D721Med (cell line): ENCODE results near the gene CDC5L.

ENCODE experiments used
- DNase-seq: peaks from one replicate; pipeline ENCODE4 v3.0.0; 2011; ENCODE audit warnings: low spot score; ENCODE audit not compliant: insufficient read length
- FAIRE-seq: peaks from 2 replicates; lab custom pipeline; 2011; peaks lifted over from hg19 to GRCh38; lab: Jason Lieb, UNC
- TF ChIP-seq, protein P1 (sequence below): IDR thresholded peaks from 2 replicates; pipeline ENCODE4 v1.5.1; 2012; ENCODE audit warnings: mild to moderate bottlenecking, control low read depth; ENCODE audit not compliant: insufficient read depth; ENCODE audit errors: missing control alignments

CDC5L gene

GRCh38 chr6:44480097-44480541, 92.6 kb downstream of the CDC5L start:
- no peak for FAIRE-seq
- TF ChIP-seq, protein P1, sequence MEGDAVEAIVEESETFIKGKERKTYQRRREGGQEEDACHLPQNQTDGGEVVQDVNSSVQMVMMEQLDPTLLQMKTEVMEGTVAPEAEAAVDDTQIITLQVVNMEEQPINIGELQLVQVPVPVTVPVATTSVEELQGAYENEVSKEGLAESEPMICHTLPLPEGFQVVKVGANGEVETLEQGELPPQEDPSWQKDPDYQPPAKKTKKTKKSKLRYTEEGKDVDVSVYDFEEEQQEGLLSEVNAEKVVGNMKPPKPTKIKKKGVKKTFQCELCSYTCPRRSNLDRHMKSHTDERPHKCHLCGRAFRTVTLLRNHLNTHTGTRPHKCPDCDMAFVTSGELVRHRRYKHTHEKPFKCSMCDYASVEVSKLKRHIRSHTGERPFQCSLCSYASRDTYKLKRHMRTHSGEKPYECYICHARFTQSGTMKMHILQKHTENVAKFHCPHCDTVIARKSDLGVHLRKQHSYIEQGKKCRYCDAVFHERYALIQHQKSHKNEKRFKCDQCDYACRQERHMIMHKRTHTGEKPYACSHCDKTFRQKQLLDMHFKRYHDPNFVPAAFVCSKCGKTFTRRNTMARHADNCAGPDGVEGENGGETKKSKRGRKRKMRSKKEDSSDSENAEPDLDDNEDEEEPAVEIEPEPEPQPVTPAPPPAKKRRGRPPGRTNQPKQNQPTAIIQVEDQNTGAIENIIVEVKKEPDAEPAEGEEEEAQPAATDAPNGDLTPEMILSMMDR: no peak
- no peak for DNase-seq

DNA sequence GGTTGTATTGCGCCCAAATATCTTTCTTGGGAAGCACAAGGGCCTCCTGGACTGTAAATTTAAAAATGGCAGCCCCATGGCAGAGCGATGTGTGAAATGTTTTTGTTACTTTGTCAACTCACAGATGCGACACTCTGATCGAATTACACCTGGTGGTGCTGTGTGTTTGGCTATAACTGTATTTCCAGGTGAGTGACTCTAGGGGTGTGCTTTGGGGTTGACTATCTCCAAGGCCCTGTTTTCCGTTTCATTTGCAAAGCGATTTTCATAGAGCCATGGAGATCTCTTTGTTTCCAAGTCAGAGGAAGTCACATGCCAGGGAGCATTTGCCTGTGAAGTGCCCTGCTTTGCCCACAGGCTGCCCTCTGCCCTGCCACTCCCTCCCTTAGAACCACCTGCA, 93.5 kb downstream of the CDC5L start:
- no peak for FAIRE-seq
- DNase-seq: no peak
- TF ChIP-seq, protein P1: no peak

DNA sequence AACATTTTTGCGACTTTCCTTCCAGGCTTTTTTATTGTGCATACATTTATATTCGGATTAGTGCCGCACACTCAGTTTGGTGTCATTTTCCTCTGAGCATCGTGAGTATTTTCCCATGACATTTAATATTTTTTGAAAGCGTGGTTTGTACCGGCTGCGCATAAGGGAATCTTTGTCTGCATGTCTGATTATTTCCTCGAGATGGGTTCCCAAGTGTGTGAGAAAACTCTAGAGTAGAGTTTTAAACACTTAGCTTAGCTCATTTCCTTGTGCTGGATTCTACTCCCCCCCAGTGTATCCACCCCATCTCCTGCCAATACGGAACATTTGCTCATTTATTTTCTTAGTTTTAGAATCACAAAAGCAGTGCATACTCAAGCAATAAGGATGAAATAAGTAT, 94.3 kb downstream of the CDC5L start:
- FAIRE-seq (no peak), DNase-seq (no peak)
- TF ChIP-seq, protein P1: no peak

DNA sequence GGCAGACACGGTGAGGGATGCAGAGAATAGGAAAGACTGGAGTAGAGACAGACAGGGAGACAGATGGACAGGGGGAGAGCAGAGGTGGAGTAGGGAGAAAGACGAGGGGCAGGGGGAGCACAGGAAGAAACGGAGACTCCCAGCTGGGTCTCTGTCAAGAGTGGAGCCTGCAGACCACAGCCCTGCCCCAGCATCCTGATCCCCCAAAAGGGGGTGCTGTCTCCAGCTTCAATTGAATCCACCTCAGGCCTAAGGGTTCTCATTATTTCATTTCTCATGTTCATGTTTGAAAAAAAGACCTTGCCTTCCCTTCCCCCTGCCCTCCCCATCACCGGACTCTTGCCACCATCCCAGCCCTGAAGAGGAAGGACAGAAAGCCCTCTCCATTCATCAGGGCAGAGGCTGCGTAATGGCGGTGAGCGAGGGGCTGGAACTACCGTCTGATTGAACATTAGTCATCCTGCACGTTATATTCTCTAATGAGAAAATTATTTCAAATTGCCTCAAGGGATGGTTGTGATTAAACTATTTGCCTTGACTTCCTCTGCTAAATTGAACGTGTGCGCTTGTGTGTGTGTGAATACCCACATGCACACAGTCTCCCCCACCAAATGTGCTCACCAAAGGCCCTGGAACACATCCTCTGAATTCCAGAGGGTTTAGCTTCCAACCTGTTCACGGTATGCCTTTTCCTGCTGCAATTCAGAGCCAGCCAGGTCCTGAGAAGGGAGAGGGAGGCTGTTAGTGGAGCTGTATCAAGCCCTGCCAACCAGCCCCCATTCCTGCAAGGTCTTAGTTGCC, 98.3 kb downstream of the CDC5L start:
- no peak for DNase-seq
- no peak for FAIRE-seq

DNA sequence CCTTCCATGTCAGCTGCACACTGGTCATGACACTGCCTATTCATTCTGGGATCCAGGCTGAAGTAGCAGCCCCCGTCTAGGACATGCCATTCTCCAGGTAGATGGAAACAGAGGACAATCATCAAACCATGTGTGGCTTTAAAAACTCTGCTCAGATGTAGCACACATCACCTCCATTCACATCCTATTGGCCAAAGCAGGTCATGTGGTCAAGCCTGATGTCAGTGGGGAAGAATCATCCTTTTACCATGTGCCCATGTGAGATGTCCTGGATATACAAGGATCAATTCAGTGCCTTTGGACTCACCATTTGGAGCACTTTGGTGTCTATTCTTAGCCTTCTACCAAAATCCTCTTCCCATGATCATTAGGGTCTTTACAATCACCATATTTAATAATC, 99.5 kb downstream of the CDC5L start:
- no peak for FAIRE-seq
- DNase-seq: no peak
- TF ChIP-seq, protein P1: no peak

More for the DNA sequence above, 98.3 kb downstream of the CDC5L start:
- TF ChIP-seq, protein P1: no peak

GRCh38 chr6:44487586-44487985, 100.1 kb downstream of the CDC5L start:
- FAIRE-seq (no peak), DNase-seq (no peak)
- TF ChIP-seq, protein P1: no peak

- no peak for FAIRE-seq
- TF ChIP-seq, protein P1: no peak
- DNase-seq: no peak
Observed at GRCh38 chr6:44489910-44490604, 102.6 kb downstream of the CDC5L start.
